Activated CD4-positive, alpha-beta T cell treated with anti-CD3 and anti-CD28 coated beads for 1 hour (primary cell): ENCODE data around the gene ADAMTS6.
"Not testable (repeated sequence)": the region's sequence is repeated elsewhere in the genome, so short reads cannot be mapped to it uniquely, and the experiment has no call there.

Source experiments
- DNase-seq: peaks from one replicate; pipeline ENCODE4 v3.0.0-alpha.2; 2020

ADAMTS6 gene

GRCh38 chr5:65474130-65474711 lies 7.5 kb downstream of the ADAMTS6 start:
- no peak for DNase-seq

GRCh38 chr5:65468633-65469032 lies 13.1 kb downstream of the ADAMTS6 start:
- DNase-seq = no peak

GRCh38 chr5:65462139-65462705 lies 19.5 kb downstream of the ADAMTS6 start:
- DNase-seq = no peak

- no peak for DNase-seq
Measured at GRCh38 chr5:65461490-65461889, 20.2 kb downstream of the ADAMTS6 start.

- no peak for DNase-seq
Measured at GRCh38 chr5:65459995-65460394, 21.7 kb downstream of the ADAMTS6 start.

GRCh38 chr5:65455064-65455463 lies 26.7 kb downstream of the ADAMTS6 start:
- DNase-seq = no peak

- DNase-seq = no peak
Measured at GRCh38 chr5:65451436-65451835, 30.3 kb downstream of the ADAMTS6 start.

GRCh38 chr5:65446682-65447081 lies 35.0 kb downstream of the ADAMTS6 start:
- DNase-seq = no peak

- DNase-seq = no peak
Measured at GRCh38 chr5:65441800-65442199, 39.9 kb downstream of the ADAMTS6 start.

- DNase-seq = no peak
Measured at GRCh38 chr5:65440456-65440855, 41.3 kb downstream of the ADAMTS6 start.

- DNase-seq = no peak
Measured at GRCh38 chr5:65434122-65434521, 47.6 kb downstream of the ADAMTS6 start.

GRCh38 chr5:65426656-65427055 lies 55.1 kb downstream of the ADAMTS6 start:
- DNase-seq = no peak

GRCh38 chr5:65423623-65424022 lies 58.1 kb downstream of the ADAMTS6 start:
- no peak for DNase-seq

- DNase-seq = no peak
Measured at GRCh38 chr5:65418661-65419060, 63.1 kb downstream of the ADAMTS6 start.

GRCh38 chr5:65413822-65414221 lies 67.9 kb downstream of the ADAMTS6 start:
- no peak for DNase-seq

GRCh38 chr5:65412842-65413241 lies 68.9 kb downstream of the ADAMTS6 start:
- no peak for DNase-seq

GRCh38 chr5:65411356-65411755 lies 70.4 kb downstream of the ADAMTS6 start:
- DNase-seq = no peak

- DNase-seq = no peak
Measured at GRCh38 chr5:65395526-65396155, 86.1 kb downstream of the ADAMTS6 start.

GRCh38 chr5:65394087-65394486 lies 87.6 kb downstream of the ADAMTS6 start:
- no peak for DNase-seq

- no peak for DNase-seq
Measured at GRCh38 chr5:65391591-65391990, 90.1 kb downstream of the ADAMTS6 start.

GRCh38 chr5:65390208-65390607 lies 91.5 kb downstream of the ADAMTS6 start:
- no peak for DNase-seq

GRCh38 chr5:65383859-65384258 lies 97.9 kb downstream of the ADAMTS6 start:
- no peak for DNase-seq

GRCh38 chr5:65382582-65382981 lies 99.1 kb downstream of the ADAMTS6 start:
- no peak for DNase-seq

- DNase-seq = not testable (repeated sequence)
Measured at GRCh38 chr5:65370505-65370904, 111.2 kb downstream of the ADAMTS6 start.

- DNase-seq = no peak
Measured at GRCh38 chr5:65366655-65367054, 115.1 kb downstream of the ADAMTS6 start.
